ENCODE data around the gene MYT1. TPM values are rescaled to one million over a fixed set of nuclear protein-coding genes. Genes with fewer than 3 reads are reported as not detected.
A peak's percentile ranks its signal among the peaks of the same experiment; 100 is the strongest.

MYT1 gene
- total and polyA plus RNA-seq, 11 donors = 0.07 to 0.23 (median 0.09) TPM; not detected in 5

- H3K36me3 ChIP-seq = no peaks in the 10 kb centered on the region
- no peaks in the 10 kb centered on the region for H3K9me3 ChIP-seq
- TF ChIP-seq, protein P1, sequence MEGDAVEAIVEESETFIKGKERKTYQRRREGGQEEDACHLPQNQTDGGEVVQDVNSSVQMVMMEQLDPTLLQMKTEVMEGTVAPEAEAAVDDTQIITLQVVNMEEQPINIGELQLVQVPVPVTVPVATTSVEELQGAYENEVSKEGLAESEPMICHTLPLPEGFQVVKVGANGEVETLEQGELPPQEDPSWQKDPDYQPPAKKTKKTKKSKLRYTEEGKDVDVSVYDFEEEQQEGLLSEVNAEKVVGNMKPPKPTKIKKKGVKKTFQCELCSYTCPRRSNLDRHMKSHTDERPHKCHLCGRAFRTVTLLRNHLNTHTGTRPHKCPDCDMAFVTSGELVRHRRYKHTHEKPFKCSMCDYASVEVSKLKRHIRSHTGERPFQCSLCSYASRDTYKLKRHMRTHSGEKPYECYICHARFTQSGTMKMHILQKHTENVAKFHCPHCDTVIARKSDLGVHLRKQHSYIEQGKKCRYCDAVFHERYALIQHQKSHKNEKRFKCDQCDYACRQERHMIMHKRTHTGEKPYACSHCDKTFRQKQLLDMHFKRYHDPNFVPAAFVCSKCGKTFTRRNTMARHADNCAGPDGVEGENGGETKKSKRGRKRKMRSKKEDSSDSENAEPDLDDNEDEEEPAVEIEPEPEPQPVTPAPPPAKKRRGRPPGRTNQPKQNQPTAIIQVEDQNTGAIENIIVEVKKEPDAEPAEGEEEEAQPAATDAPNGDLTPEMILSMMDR (IDR thresholded peaks at IDR 0.05) = no peak
- TF ChIP-seq POLR2A (IDR thresholded peaks at IDR 0.05) = no peak
- intact Hi-C loops (cut with DNase I) = no loop called here
- no peak for ATAC-seq
- 68 to 79% (median 70%) methylated on average over 18 to 24 of the region's 24 CpGs for WGBS, 4 donors
- peak in 2 of 5 donors; percentile 4 to 20 for DNase-seq
- peaks cover 0 to 38% (median 2%) of the 10 kb centered on the region in 9 donors for H3K27me3 ChIP-seq
- H3K4me3 ChIP-seq = no peak overlapping the region
- no peak overlapping the region for H3K27ac ChIP-seq
- H3K4me1 ChIP-seq = no peaks in the 10 kb centered on the region
Measured at GRCh38 chr20:64151633-64152530, 12.4 kb upstream of the MYT1 start.

DNA sequence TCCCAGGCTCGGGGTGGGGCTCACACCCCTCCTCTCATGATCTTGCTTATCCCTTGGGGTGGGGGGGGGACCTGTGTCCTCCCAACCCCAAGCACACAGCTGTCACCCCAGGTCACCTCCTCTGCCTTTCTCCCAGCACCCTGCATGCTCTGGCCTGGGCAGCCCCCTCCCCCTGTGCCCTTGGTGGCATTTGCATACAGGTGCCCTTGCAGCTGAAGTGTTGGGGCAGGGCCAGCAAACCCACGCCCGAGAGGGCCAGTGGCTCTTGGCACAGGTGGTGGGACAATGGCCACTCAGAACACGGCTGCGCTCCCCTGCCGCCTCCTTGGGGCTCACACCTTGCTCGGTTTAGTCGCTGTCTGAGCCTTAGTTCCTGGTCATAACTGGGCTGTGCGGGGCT lies 11.3 kb upstream of the MYT1 start:
- no peak for ATAC-seq
- Histone ChIP-seq H3K27ac (no peak overlapping the region), H3K27me3 (peaks cover 0 to 39% (median 7%) of the 10 kb centered on the region in 9 donors), H3K9me3 (no peaks in the 10 kb centered on the region), H3K36me3 (no peaks in the 10 kb centered on the region), H3K4me1 (no peaks in the 10 kb centered on the region), H3K4me3 (no peak overlapping the region)
- peak in 2 of 5 donors; percentile 4 to 56 for DNase-seq
- WGBS, 4 donors = 79 to 100% (median 88%) methylated on average over 1 to 9 of the region's 9 CpGs
- intact Hi-C loops (cut with DNase I) = no loop called here
- no peak for TF ChIP-seq POLR2A (IDR thresholded peaks at IDR 0.05)
- TF ChIP-seq, protein P1 (IDR thresholded peaks at IDR 0.05) = no peak

DNA sequence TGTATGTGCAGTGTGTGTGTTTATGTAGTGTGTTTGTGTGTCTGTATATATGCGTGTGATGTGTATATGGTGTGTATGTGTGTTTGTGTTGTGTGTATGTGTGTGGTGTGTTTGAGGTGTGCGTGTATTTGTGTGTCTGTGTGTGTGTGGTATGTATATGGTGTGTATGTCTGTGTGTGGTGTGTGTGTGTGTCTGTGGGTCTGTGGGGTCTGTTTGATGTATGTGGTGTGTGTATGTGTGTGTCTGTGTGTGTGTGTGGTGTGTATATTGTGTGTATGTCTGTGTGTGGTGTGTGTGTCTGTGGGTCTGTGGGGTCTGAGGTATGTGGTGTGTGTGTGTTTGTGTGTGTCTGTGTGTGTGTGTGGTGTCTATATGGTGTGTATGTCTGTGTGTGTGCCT lies 10.8 kb upstream of the MYT1 start:
- Histone ChIP-seq H3K9me3 (no peaks in the 10 kb centered on the region), H3K4me1 (no peaks in the 10 kb centered on the region), H3K27ac (no peak overlapping the region), H3K4me3 (no peak overlapping the region), H3K27me3 (peaks cover 0 to 36% (median 7%) of the 10 kb centered on the region in 9 donors), H3K36me3 (no peaks in the 10 kb centered on the region)
- TF ChIP-seq, protein P1 (IDR thresholded peaks at IDR 0.05) = no peak
- no peak for TF ChIP-seq POLR2A (IDR thresholded peaks at IDR 0.05)
- ATAC-seq (no peak), DNase-seq (peak in 1 of 5 donors; percentile 6)
- 58 to 98% (median 69%) methylated on average over 2 of the region's 2 CpGs for WGBS, 4 donors
- intact Hi-C loops (cut with DNase I) = no loop called here

GRCh38 chr20:64153861-64154589 lies 10.2 kb upstream of the MYT1 start:
- ATAC-seq = no peak
- intact Hi-C loops (cut with DNase I) = no loop called here
- Histone ChIP-seq H3K4me3 (no peak overlapping the region), H3K4me1 (no peaks in the 10 kb centered on the region), H3K27me3 (peaks cover 0 to 39% (median 9%) of the 10 kb centered on the region in 9 donors), H3K27ac (no peak overlapping the region), H3K36me3 (no peaks in the 10 kb centered on the region), H3K9me3 (no peaks in the 10 kb centered on the region)
- TF ChIP-seq, protein P1 (IDR thresholded peaks at IDR 0.05) = no peak
- TF ChIP-seq POLR2A (IDR thresholded peaks at IDR 0.05) = no peak
- 84 to 86% (median 84%) methylated on average over 19 to 20 of the region's 20 CpGs for whole genome bisulfite sequencing, 4 donors
- peak in 1 of 5 donors; percentile 46 for DNase-seq
